Activated CD4-positive, alpha-beta T cell treated with anti-CD3 and anti-CD28 coated beads, Interleukin-2, Interleukin-4, amounts not matched to agents 100 ng/mL and 50 ng/mL, durations not matched to agents 16 hours and 8 hours (primary cell): ENCODE data around the gene PDCD7.
A peak's percentile ranks its signal among the peaks of the same experiment; 100 is the strongest.
"Not testable (repeated sequence)": the region's sequence is repeated elsewhere in the genome, so short reads cannot be mapped to it uniquely, and the experiment has no call there.

Experiments used
- DNase-seq: peaks from one replicate; pipeline ENCODE4 v3.0.0-alpha.2; 2020; ENCODE audit warnings: low spot score

The PDCD7 gene

DNA sequence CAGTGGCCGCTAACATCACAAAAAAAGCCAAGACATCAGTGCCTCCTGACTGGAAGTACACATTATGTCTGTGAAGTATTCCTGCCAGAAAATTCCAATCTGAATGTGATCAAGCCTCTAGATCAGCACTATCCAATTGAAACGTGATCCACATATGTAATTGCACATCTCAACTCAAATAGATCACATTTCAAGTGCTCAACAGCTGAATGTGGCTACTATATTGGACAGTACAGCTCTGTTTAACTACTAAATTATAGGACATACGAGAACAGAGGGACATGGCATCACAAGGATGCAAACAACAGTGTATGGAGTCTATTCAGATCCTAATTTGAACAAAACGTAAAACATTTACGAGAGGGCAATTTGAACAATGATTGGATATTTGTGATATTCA is 18.1 kb downstream of the PDCD7 start:
- no peak for DNase-seq

DNA sequence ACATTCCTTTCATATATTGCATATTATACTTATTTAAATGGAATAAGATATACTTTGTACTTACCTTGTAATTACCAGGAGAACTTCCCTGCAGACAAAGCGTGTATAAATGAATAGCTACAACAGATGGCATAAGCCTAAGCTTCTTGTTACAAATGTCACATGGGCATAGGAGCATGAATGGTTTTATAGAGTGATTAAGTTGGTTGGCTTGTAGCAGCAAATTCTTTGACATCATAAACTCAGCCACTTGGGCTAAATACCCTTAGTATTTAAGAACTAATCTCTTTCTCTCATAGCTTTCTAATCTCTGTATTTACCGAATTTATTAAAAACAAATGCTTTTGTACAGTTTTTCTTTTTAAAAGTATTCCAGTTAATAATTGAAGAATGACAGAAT is 18.5 kb downstream of the PDCD7 start, which contains the start of gene UBAP1L:
TSS of gene UBAP1L (minus strand) at position 115 of the 400 bp plus-strand sequence. CDS start 8,985 bp downstream, outside the sequence.
- DNase-seq, result no peak

DNA sequence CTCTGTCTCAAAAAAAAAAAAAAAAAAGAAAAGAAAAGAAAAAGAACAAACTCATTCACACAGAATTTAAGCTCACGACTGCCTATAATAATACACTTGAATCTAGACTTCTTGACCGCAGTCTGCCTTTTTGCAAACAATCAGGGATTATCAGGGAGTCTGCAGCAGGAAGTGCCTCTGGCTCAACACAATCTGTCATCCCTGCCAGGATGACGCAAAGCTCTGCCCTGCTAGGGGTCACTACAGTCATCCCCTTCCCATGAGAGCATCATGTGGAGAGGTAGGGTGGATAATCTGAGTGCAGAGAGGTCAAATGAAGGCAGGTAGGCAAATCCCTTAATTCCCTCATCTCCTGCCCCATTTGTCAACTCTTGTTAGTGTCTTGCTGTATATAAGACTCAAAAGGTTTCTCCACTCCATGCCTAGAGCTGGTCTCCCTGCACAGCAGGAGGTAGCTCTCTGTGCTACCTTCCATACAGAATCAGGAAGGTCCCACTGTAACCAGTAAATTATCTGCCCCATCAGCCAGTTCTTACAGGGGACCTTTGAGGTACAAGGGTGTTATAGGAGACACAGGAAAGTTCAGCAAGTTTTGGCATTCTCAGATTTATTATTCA is 22.8 kb downstream of the PDCD7 start:
- DNase-seq, result no peak

DNA sequence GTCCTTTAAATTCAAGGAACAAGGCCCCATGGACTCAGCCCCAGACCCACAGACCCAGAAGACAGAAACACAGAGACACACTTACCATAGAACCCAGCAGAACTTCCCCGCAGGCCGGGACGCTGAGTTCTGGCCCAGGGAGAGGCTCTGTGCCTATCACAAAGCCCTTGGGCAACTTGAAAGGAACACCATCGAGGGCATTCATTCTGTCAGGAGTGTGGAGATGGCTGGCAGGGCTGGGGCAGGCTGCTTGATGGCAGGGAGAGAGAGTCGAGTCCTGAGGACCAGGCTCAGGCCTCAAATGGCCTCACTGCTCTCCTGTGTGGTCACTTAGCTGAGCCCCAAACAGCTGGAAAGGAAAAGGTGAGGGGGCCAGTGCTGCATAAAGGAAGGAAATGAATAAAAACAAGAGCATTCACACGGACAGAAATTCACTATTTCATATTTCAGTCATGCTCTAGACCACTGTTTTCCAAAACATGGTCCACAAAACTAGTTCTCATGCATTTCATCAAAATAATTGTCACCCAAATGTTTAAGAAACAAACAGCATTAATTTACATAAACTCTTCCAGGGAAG is 27.5 kb downstream of the PDCD7 start:
- no peak for DNase-seq

DNA sequence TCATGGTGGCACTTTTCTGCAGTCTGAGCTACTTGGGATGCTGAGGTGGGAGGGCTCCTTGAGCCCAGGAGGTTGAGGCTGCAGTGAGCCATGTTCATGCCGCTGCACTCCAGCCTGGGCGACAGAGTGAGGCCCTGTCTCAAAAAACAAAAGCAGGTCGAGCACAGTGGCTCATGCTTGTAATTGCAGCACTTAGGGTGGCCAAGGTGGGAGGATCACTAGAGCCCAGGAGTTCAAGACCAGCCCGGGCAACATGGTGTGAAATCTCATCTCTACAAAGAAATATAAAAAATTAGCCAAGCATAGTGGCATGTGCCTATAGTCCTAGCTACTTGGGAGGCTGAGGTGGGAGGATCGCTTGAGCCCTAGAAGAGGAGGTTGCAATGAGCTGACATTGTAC is 28.6 kb downstream of the PDCD7 start:
- DNase-seq, result no peak

DNA sequence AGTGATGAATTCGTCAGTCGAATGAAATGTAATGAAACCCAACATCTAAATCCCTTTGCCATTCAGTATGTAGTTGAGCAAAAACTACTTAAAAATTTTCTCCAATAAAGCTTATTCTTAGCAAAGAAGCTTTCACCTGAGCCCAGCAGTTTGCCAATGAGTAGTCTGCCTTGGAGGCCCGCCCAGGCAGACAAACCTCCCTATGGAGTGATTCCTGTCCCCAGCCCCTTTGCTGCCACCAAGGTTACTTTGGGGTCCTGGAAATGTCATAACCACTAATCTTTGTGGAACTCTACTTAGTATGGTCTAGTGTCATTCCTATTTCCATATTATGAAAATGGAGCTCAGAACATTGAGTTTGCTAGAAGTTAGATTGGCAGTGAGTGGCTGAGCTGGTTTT is 30.7 kb downstream of the PDCD7 start:
- no peak for DNase-seq

DNA sequence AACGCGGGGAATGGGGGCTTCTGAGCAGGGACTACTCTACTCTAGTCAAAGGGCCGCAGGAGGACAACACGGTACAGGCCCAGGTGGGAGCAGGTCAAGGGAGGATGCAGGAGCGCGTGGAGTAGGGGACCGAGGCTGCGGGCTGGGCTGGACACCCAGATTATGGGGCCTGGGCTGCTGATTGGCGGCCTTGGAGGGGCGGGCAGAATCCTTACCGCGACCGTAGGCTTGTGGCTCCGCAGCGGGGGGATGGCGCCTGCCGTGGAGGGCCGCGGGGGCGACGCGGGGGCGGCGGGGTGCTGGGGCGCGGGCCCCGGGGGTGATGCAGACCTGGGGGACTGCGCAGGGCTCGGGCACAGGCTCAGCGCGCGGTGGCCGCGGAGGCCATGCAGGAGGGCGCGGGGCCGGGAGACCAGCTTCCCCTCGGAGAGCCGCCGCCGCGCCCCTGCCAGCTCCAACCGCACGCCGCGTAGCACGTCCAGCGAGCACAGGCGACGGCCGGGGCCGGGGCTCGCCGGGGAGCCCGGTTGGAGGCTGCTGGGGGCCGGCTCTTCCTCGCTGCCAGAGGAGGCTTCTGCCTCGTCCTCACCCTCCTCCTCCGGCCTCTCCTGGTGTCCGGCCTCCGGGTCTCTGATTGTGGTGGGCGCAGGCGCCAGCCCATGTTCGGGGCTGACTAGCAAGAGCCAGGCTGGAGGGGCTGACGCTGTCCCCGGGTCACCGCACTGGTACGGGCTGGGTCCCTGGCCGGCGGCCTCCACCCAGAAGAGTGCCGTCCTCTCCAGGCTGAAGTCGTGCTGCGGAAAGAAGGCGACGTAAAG is 31.5 kb downstream of the PDCD7 start:
- no peak for DNase-seq

DNA sequence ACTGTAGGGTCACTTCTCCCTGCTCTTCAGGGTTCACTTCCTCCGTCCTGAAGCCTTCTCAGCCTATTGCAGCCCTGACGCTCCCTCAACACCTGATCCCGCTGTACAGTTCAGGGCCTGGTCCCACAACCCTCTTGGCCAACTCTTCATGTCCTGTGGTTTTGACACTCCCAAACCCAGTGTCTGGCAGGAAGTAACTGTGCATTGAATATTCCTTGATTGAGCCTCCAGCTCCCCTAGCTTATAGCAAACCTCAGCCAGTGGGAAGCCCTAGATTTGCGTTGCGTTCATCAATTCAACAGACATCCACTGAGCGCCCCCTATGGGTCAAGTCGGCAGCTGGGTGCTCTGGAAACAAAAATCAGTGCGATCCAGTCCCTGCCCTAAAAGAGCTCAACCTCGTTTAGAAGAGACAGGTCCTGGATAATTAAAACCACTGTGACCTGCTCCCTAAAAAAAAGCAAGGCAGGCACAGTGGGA is 32.2 kb downstream of the PDCD7 start:
- DNase-seq, result peak; percentile 50

DNA sequence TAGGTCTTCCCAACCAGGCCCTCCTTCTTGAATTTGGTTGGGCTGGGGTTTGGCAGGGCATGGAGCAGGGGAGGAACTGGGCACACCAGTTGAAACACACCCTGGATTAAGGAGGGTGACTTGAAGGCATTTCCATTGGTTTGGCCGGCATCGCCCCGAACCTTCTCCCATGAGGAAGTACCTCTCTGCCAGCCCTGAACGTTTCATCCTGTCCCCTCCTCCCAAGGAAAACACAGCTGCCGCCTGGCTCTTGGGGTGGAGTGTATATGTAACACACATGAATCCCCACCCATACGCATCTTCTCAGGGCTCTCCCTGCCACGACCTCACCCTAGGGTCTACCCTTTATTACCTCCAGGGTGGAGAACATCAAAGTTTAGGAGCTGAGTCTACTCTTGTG is 33.2 kb downstream of the PDCD7 start:
- no peak for DNase-seq

DNA sequence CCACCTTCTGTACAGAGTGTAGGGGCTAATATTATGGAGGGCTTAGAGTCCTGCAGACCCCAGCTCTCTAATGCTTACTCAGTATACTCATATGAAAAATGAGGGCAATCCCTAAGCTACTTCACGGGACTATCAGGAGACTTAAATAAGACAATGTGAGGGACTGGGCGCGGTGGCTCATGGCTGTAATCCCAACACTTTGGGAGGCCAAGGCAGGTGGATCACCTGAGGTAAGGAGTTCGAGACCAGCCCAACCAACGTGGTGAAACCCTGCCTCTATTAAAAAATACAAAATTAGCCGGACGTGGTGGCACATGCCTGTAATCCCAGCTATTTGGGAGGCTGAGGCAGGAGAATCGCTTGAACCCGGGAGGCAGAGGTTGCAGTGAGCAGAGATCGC is 33.8 kb downstream of the PDCD7 start:
- DNase-seq, result not testable (repeated sequence)

DNA sequence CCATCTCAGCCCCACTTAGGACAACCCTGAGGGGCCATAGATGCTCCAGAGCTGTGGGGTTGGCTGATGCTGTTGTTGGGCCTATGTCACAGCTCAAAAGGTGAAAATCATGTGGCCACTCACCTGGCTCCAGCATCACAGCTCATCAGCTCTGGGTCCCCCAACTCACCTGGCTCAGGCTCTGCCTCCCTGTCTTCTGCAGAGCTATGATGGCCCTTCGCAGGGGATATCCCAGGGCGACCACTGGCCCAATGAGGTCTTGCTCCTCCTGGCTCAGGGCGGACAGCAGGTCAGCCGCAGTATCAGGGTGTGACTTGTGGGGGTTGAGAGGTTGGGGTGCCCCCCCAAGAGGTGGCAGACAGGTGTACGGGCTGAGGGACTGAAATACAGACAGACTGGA is 34.3 kb downstream of the PDCD7 start:
- no peak for DNase-seq

DNA sequence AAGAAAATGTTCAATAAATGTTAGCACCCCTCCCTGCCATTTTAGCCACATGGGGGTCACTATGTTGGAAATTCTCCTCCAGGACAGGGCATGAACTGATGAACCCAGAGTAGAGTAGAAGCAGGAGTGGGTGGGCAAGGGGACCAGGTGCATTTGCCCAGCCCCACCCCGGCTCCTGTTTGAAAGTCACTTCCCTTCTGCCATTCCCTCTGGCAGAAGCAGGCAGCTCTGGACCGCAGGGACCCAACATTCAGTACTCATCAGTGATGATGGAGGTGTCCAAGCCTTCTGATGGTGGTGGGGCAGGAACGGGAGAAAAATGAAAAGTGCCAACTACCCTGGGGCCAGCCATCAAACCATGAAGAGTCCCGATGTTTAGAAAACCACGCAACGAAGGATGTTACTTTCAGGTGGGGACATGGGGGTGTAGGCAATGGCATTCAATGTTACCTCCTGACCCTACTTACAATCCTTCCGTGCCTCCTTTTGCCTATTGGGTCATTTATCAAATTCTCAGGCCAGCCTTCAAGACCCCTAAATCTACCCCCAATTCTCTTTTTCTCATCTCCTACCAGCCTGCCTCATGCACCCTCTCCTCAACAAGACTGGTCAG is 35.9 kb downstream of the PDCD7 start:
- no peak for DNase-seq

DNA sequence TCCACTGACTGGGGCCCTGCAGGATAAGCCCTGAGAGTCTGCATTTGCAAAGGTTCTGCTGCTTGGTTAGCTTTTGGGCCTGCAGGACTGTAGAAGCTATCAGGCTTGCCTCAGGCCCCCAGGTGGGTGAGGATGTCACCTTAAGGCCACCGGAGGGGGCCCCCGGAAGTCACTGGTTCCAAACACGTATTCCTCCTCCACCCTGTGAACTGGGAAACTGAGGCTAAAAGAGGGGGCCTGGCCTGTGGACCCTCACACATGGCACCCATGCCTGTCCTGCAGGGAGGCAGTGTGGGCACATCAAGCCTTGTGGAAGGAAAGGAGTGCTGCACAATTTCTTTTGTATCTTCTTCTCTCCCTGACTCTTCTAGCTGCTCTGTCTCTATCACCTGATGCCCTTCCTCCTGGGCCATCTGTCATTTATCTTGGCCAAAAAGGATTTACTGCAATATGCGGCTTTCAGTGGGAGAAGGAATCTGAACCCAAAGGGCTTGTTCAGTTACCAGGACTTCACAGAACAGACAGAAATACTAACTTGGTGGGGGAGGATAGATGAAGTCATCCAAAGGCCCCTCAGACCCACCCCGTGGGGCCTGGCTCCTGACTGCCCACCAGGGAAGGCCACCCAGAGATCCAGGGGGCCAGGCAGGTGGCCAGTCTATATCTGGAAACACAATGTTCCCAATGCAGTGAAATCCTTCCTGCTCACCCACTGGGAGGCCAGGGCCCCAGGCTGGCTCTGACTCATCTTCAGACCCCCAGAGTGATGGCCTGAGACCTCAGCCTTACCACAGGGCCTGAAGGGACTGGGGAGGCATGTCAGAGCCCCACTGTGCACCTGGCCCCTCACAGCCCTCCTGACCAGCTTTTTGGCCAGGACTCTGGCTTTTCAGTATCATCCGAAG is 36.9 kb downstream of the PDCD7 start:
- no peak for DNase-seq

DNA sequence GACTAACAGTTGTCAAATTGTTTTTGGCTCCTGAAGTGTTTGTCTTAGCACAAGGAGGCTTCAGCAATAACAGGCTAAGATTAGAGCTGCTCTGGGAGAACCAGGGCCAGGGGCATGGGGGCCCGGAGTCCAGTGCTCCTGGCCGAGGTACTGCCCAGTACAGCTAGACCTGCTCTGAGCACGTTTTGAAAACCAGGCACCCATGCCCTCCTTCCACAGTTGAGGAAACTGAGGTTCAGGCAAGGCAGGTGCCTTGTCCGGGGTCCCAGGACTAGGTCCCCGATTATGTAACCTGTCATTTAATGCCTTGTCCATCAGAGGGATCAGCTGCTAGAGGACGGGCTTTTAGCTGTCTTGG is 37.9 kb downstream of the PDCD7 start:
- no peak for DNase-seq

DNA sequence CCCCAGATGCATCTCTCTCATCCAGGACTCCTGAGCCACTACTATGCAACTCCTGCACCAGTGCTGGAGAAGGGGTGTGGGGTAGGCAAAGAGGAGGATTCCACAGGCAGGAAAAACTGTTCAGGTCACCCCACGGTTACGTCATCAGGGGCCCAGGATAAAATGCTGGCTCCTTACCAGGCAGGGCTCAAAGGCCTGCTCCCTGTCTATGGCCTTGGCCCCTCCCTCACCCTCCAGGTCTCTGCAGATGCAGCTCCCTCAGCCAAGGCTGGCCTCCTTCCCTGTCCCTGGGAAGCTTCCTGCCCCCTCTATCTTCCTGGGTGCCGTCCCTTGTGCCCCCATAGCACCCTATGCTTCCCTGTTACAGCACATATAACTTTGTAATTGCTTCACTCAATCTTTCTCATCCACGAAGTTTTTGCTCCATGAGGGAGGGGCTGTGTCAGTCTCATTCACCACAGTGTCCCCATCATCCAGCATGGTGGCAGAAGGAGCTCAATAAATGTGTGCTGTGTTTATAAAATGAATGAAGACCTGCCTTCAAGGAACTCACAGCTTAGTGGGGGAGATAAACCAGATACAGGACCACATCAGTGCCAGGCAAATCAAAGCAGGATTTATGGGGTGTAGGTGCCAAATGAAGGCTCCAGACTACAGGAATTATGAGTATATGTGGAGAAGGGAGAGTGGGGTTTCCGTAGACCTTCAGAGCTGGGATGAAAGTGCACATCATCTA is 38.4 kb downstream of the PDCD7 start:
- DNase-seq, result no peak

DNA sequence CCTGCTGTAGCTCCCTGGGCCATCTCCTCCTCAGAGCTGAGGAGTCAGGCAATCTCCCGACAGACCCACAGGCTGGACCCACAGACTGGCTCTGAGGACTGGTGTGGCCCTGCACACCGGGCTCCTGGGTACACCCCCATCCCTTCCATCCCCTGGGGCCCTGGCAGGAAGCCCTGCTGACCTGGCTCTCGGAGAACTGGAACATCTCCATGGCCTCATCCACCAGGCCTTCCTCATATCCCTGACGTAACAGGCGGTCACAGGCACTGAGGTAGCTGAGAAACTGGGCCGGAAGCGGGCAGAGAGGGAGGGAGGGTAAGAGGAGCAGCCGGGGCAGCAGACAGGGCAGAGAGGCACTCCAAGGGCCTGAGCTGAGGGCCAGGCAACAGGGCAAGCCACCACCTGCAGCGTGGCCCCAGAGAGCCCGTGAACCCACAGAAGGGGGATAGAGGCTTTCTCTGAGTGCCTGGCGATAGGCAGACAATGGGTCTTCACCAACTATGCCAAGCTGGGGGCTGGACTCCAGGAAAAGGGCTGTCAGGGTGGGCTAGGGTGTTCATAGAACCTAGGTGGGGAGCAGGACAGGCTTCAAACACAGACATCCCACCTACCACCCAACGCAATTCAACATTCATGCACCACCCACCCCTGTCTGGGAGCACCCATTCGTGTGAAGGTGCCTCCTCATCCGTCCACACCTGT is 39.2 kb downstream of the PDCD7 start:
- DNase-seq, result no peak

DNA sequence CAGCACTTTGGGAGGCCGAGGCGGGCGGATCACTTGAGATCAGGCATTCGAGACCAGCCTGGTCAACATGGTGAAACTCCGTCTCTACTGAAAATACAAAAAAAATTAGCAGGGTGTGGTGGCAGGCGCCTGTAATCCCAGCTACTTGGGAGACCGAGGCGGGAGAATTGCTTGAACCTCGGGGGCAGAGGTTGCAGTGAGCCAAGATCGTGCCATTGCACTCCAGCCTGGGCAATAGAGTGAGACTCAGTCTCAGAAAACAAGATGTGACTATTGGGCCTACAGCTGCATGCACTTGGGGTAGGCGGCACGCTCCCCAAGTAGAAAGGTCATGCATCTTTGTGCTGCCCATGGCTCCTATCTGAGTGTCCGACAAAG is 39.8 kb downstream of the PDCD7 start:
- DNase-seq, result not testable (repeated sequence)

DNA sequence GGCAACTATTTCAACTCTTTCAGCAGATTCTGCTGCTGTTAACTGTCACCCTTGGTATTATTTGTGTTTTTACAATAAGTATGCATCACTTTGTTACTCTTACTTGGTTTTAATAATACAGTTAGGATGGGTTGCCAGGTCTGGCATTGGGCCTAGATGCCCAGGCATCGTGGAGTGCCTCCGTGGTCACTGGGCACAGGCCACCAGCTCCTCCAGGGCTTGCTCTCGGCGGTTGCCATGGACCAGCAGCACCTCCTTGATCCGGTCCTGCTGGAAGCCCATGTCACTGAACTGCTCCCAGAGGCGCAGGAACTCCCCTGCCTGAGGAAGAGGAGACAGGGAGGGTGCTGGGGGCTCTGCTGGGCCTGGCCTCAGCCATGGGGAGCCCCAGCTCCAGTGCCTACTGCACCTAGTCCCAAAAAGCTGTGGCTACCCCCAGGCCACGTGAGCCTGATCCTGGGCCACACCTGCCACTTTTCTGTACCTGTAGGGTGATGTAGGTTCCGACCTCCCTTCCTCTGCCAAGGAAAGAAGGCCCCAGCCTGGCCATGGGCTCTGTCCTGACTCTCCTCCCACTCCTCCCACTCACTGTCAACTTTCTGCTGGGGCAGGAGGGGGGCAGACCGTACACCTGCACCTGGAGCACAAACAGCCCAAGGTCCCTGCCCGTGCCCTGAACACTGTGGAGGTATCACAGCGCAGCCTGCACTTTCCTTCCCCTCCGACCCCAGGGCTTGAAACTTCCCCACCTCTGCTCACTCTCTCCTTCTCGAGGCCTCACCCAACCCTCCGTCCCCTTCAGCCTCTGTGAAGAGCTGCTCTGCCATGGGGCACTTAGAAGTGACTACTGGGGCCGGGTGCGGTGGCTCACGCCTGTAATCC is 40.5 kb downstream of the PDCD7 start:
- no peak for DNase-seq
